ENCODE measurements around the gene ZFYVE28. TPM values are rescaled to one million over a fixed set of nuclear protein-coding genes. Genes with fewer than 3 reads are reported as not detected.

ZFYVE28 gene
- total and polyA plus RNA-seq, 11 donors, result 2.6 to 11.9 (median 5.5) TPM

DNA sequence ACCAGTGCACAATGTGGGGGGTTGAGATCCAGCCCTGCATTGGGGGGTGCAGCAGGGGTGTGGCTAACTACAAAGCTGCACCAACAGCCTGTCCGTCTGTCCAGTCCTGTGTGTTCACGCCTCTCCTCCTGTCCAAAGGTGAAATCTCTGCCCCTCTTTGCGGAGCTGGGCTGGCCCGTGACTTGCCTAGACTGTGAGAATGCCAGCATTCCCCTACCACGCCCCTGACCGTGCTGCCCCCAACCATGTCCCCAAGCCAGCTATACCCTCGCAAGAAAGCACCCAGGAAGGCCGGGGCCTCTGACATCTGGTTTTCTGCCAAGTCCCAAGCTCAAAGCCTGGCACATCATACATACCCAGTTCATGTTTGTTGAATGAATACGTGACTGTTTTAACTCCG lies 19.2 kb downstream of the ZFYVE28 start:
- Histone ChIP-seq H3K36me3 (no peaks in the 10 kb centered on the region), H3K9me3 (no peaks in the 10 kb centered on the region), H3K4me1 (peaks cover 0 to 20% (median 15%) of the 10 kb centered on the region in 12 donors), H3K27ac (no peak overlapping the region), H3K4me3 (no peak overlapping the region), H3K27me3 (no peaks in the 10 kb centered on the region)
- DNase-seq (no peak), ATAC-seq (no peak)
- WGBS, 4 donors, result 85 to 92% (median 89%) methylated on average over 10 of the region's 10 CpGs
- TF ChIP-seq POLR2A (IDR thresholded peaks at IDR 0.05), result no peak
- TF ChIP-seq, protein P1, sequence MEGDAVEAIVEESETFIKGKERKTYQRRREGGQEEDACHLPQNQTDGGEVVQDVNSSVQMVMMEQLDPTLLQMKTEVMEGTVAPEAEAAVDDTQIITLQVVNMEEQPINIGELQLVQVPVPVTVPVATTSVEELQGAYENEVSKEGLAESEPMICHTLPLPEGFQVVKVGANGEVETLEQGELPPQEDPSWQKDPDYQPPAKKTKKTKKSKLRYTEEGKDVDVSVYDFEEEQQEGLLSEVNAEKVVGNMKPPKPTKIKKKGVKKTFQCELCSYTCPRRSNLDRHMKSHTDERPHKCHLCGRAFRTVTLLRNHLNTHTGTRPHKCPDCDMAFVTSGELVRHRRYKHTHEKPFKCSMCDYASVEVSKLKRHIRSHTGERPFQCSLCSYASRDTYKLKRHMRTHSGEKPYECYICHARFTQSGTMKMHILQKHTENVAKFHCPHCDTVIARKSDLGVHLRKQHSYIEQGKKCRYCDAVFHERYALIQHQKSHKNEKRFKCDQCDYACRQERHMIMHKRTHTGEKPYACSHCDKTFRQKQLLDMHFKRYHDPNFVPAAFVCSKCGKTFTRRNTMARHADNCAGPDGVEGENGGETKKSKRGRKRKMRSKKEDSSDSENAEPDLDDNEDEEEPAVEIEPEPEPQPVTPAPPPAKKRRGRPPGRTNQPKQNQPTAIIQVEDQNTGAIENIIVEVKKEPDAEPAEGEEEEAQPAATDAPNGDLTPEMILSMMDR (IDR thresholded peaks at IDR 0.05), result no peak
- intact Hi-C loops (cut with DNase I), result no loop called here

- WGBS, 4 donors, result 71 to 82% (median 79%) methylated on average over 20 of the region's 20 CpGs
- H3K4me3 ChIP-seq, result no peak overlapping the region
- no peaks in the 10 kb centered on the region for H3K36me3 ChIP-seq
- no peaks in the 10 kb centered on the region for H3K27me3 ChIP-seq
- DNase-seq, result no peak
- ATAC-seq, result no peak
- peaks cover 0 to 24% (median 17%) of the 10 kb centered on the region in 12 donors for H3K4me1 ChIP-seq
- no peaks in the 10 kb centered on the region for H3K9me3 ChIP-seq
- TF ChIP-seq POLR2A (IDR thresholded peaks at IDR 0.05), result no peak
- TF ChIP-seq, protein P1 (IDR thresholded peaks at IDR 0.05), result no peak
- intact Hi-C loops (cut with DNase I), result no loop called here
- H3K27ac ChIP-seq, result no peak overlapping the region
Measured at GRCh38 chr4:2397596-2398379, 20.7 kb downstream of the ZFYVE28 start.

DNA sequence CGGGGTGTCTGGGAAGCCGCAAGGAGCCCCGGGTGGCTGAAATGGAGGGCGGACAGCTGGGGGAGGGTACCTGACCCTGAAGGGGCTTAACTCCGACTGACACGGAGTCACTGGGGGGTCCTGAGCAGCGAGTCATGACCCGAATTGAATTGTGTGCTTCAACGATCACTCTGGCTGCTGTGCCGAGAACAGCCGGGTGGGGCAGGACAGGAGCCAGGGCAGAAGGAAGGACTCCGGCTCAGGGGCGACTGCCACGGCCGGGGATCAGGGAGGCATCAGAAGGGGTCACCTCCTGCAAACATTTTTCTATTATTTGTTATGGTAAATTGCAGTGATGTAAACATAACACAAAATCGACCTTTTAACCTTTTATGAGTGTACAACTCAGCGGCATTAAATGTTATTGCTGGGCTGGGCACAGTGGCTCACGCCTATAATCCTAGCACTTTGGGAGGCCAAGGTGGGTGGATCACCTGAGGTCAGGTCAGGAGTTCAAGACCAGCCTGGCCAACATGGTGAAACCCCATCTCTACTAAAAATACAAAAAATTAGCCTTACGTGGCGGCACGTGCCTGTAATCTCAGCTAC lies 21.6 kb downstream of the ZFYVE28 start:
- no peak for ATAC-seq
- Histone ChIP-seq H3K4me3 (no peak overlapping the region), H3K4me1 (peaks cover 0 to 14% (median 8%) of the 10 kb centered on the region in 12 donors), H3K27me3 (no peaks in the 10 kb centered on the region), H3K36me3 (no peaks in the 10 kb centered on the region), H3K27ac (no peak overlapping the region), H3K9me3 (no peaks in the 10 kb centered on the region)
- 80 to 89% (median 82%) methylated on average over 21 of the region's 21 CpGs for WGBS, 4 donors
- intact Hi-C loops (cut with DNase I), result no loop called here
- no peak for DNase-seq
- no peak for TF ChIP-seq POLR2A (IDR thresholded peaks at IDR 0.05)
- TF ChIP-seq, protein P1 (IDR thresholded peaks at IDR 0.05), result no peak

GRCh38 chr4:2395584-2395983 lies 22.9 kb downstream of the ZFYVE28 start:
- Histone ChIP-seq H3K27ac (no peak overlapping the region), H3K27me3 (no peaks in the 10 kb centered on the region), H3K4me3 (no peak overlapping the region), H3K9me3 (no peaks in the 10 kb centered on the region), H3K4me1 (peaks cover 0 to 11% (median 3%) of the 10 kb centered on the region in 12 donors), H3K36me3 (no peaks in the 10 kb centered on the region)
- ATAC-seq (no peak), DNase-seq (no peak)
- TF ChIP-seq POLR2A (IDR thresholded peaks at IDR 0.05), result no peak
- TF ChIP-seq, protein P1 (IDR thresholded peaks at IDR 0.05), result no peak
- intact Hi-C loops (cut with DNase I), result no loop called here
- 81 to 100% (median 82%) methylated on average over 1 to 9 of the region's 9 CpGs for WGBS, 4 donors
